Loucy (cell line): ENCODE results near the gene SMOC1.

Experiments used
- H2AFZ ChIP-seq: fragments of 200-600 bp; sonication (generic); 2 replicates; pipeline ENCODE4 v1.6.0; 2016; ENCODE audit warnings: antibody characterized with exemption, mild to moderate bottlenecking, low read length, moderate library complexity
- H3F3A ChIP-seq: fragments of 200-600 bp; 2 replicates; pipeline ENCODE4 v1.6.0; 2016; ENCODE audit warnings: antibody characterized with exemption, low read depth, mild to moderate bottlenecking
- H3K27me3 ChIP-seq: fragments of 200-600 bp; sonication (generic); 2 replicates; pipeline ENCODE4 v1.6.1; 2014; ENCODE audit warnings: low read length, mild to moderate bottlenecking; ENCODE audit not compliant: insufficient read depth, poor library complexity, severe bottlenecking
- H3K36me3 ChIP-seq: fragments of 200-600 bp; sonication (generic); 2 replicates; pipeline ENCODE4 v1.6.1; 2016; ENCODE audit warnings: low read length; ENCODE audit not compliant: insufficient read depth
- H3K4me1 ChIP-seq: fragments of 200-600 bp; sonication (generic); 2 replicates; pipeline ENCODE4 v1.5.1; 2014; ENCODE audit warnings: low read length, mild to moderate bottlenecking; ENCODE audit not compliant: insufficient read depth, poor library complexity, severe bottlenecking
- H3K4me2 ChIP-seq: fragments of 200-600 bp; sonication (generic); 2 replicates; pipeline ENCODE4 v1.6.0; 2014; ENCODE audit warnings: antibody characterized with exemption, low read length, low read depth, mild to moderate bottlenecking; ENCODE audit not compliant: poor library complexity, severe bottlenecking
- H3K4me3 ChIP-seq: fragments of 200-600 bp; sonication (generic); 2 replicates; pipeline ENCODE4 v1.5.1; 2014; ENCODE audit warnings: low read length, mild to moderate bottlenecking, mixed read lengths; ENCODE audit not compliant: poor library complexity, severe bottlenecking
- H3K79me2 ChIP-seq: fragments of 200-600 bp; sonication (generic); 2 replicates; pipeline ENCODE4 v1.6.1; 2014; ENCODE audit warnings: low read length; ENCODE audit not compliant: insufficient read depth
- H3K9ac ChIP-seq: fragments of 200-600 bp; sonication (generic); 2 replicates; pipeline ENCODE4 v1.6.0; 2014; ENCODE audit warnings: mild to moderate bottlenecking, low read depth, low read length, moderate library complexity; ENCODE audit not compliant: poor library complexity, severe bottlenecking
- H3K9me2 ChIP-seq: fragments of 200-600 bp; sonication (generic); replicated peaks from 2 replicates; pipeline ENCODE4 v1.6.1; 2016; ENCODE audit warnings: low read depth, low read length, mixed read lengths
- H3K9me3 ChIP-seq: fragments of 200-600 bp; sonication (generic); 2 replicates; pipeline ENCODE4 v1.6.1; 2014; ENCODE audit warnings: mild to moderate bottlenecking, antibody characterized with exemption, low read length, low read depth; ENCODE audit not compliant: insufficient read depth
- H4K20me1 ChIP-seq: fragments of 200-600 bp; sonication (generic); 2 replicates; pipeline ENCODE4 v1.6.0; 2014; ENCODE audit warnings: antibody characterized with exemption, low read length, mild to moderate bottlenecking; ENCODE audit not compliant: insufficient read depth, poor library complexity, severe bottlenecking
- CTCF ChIP-seq: fragments of 200-600 bp; sonication (generic); conservative IDR thresholded peaks from 2 replicates; pipeline ENCODE4 v1.5.1; 2014; ENCODE audit warnings: mild to moderate bottlenecking, antibody characterized with exemption, low read length
- EZH2phosphoT487 ChIP-seq: fragments of 200-600 bp; IDR thresholded peaks from 2 replicates; pipeline ENCODE4 v1.6.1; 2018; ENCODE audit warnings: antibody characterized with exemption, mild to moderate bottlenecking, moderate library complexity, borderline replicate concordance

The SMOC1 gene

GRCh38 chr14:70067810-70068209 is 188.6 kb downstream of the SMOC1 start:
- Histone ChIP-seq H3K4me3 (no peak overlapping the region), H3K79me2 (no peaks in the 10 kb centered on the region), H3K4me1 (no peaks in the 10 kb centered on the region), H2AFZ (no peak overlapping the region), H4K20me1 (no peaks in the 10 kb centered on the region), H3K36me3 (no peaks in the 10 kb centered on the region), H3K9me3 (no peaks in the 10 kb centered on the region), H3K4me2 (no peak overlapping the region), H3K9ac (no peak overlapping the region), H3K27me3 (no peaks in the 10 kb centered on the region), H3K9me2 (no peaks in the 10 kb centered on the region), H3F3A (no peaks in the 10 kb centered on the region)
- TF ChIP-seq CTCF (no peak), EZH2phosphoT487 (no peak)

GRCh38 chr14:70069186-70069585 is 190.0 kb downstream of the SMOC1 start:
- H3K9ac ChIP-seq, result no peak overlapping the region
- H3F3A ChIP-seq, result no peaks in the 10 kb centered on the region
- H3K9me2 ChIP-seq, result no peaks in the 10 kb centered on the region
- H3K27me3 ChIP-seq, result no peaks in the 10 kb centered on the region
- H3K4me2 ChIP-seq, result no peak overlapping the region
- H3K4me3 ChIP-seq, result no peak overlapping the region
- H2AFZ ChIP-seq, result no peak overlapping the region
- H3K36me3 ChIP-seq, result no peaks in the 10 kb centered on the region
- no peaks in the 10 kb centered on the region for H3K4me1 ChIP-seq
- H4K20me1 ChIP-seq, result no peaks in the 10 kb centered on the region
- no peak for TF ChIP-seq EZH2phosphoT487
- no peaks in the 10 kb centered on the region for H3K9me3 ChIP-seq
- no peaks in the 10 kb centered on the region for H3K79me2 ChIP-seq

GRCh38 chr14:70073924-70074566 is 194.8 kb downstream of the SMOC1 start:
- Histone ChIP-seq H3K9me2 (no peaks in the 10 kb centered on the region), H3K9ac (no peak overlapping the region), H3K4me1 (no peaks in the 10 kb centered on the region), H3K79me2 (no peaks in the 10 kb centered on the region), H3F3A (no peaks in the 10 kb centered on the region), H3K4me2 (no peak overlapping the region), H3K4me3 (no peak overlapping the region), H2AFZ (no peak overlapping the region), H3K36me3 (no peaks in the 10 kb centered on the region), H4K20me1 (no peaks in the 10 kb centered on the region), H3K27me3 (no peaks in the 10 kb centered on the region), H3K9me3 (no peaks in the 10 kb centered on the region)
- no peak for TF ChIP-seq EZH2phosphoT487
- peak; percentile 98 for TF ChIP-seq CTCF

GRCh38 chr14:70077005-70077404 is 197.8 kb downstream of the SMOC1 start:
- Histone ChIP-seq H3K4me1 (no peaks in the 10 kb centered on the region), H3K79me2 (no peaks in the 10 kb centered on the region), H3K9ac (no peak overlapping the region), H3K4me2 (no peak overlapping the region), H3F3A (no peaks in the 10 kb centered on the region), H3K9me3 (no peaks in the 10 kb centered on the region), H3K4me3 (no peak overlapping the region), H2AFZ (no peak overlapping the region), H3K36me3 (no peaks in the 10 kb centered on the region), H3K27me3 (no peaks in the 10 kb centered on the region), H4K20me1 (no peaks in the 10 kb centered on the region), H3K9me2 (no peaks in the 10 kb centered on the region)
- TF ChIP-seq EZH2phosphoT487 (no peak), CTCF (no peak)
